Central memory CD8-positive, alpha-beta T cell (primary cell): ENCODE data around the gene CDRT4.
"Not testable (repeated sequence)": the region's sequence is repeated elsewhere in the genome, so short reads cannot be mapped to it uniquely, and the experiment has no call there.

Experiments
- ATAC-seq: fragments of 150-1000 bp; cut with Tn5 transposase; replicated peaks from 2 replicates; pipeline ENCODE4 v1.10.0; 2022; ENCODE audit warnings: mild to moderate bottlenecking, moderate FRiP score, moderate number of reproducible peaks; ENCODE audit not compliant: poor library complexity, severe bottlenecking; ENCODE audit errors: extremely low read depth
- DNase-seq, 2 donors: peaks; one replicate each; pipeline ENCODE4 v3.0.0; 2021; ENCODE audit warnings: low spot score in 2 of 2
- H3K27ac Mint-ChIP-seq: one replicate; pipeline ENCODE4 v1.8.0; 2022; ENCODE audit warnings: low read depth, mild to moderate bottlenecking, moderate library complexity, mixed read lengths
- H3K27me3 Mint-ChIP-seq: one replicate; pipeline ENCODE4 v1.8.0; 2022; ENCODE audit warnings: mixed read lengths
- H3K36me3 Mint-ChIP-seq: one replicate; pipeline ENCODE4 v1.8.0; 2022; ENCODE audit warnings: mild to moderate bottlenecking, moderate library complexity, mixed read lengths; ENCODE audit not compliant: insufficient read depth
- H3K4me1 Mint-ChIP-seq: one replicate; pipeline ENCODE4 v1.8.0; 2022; ENCODE audit warnings: mixed read lengths
- H3K4me3 Mint-ChIP-seq: one replicate; pipeline ENCODE4 v1.8.0; 2022; ENCODE audit warnings: mild to moderate bottlenecking, moderate library complexity, mixed read lengths
- H3K9me3 Mint-ChIP-seq: one replicate; pipeline ENCODE4 v1.8.0; 2022; ENCODE audit warnings: mixed read lengths

Gene CDRT4

DNA sequence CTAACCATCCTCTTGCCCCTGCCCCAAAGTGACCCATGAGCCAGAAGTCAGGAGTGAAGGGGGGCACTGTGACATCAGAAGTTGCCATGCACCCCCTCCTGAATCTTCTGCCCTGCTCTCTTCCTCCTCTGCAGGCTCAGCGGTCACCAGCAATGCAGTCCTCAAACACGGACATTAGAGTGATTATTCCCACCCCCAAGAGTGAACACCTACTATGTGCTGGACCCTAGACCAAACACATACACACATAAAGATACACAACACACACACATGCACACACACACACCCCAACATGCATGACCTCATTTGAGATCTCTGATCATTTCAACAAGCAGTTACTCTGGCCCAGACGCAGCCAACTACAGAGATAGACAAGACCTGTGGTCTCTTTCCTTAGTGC lies at the start of gene CDRT4:
Gene CDRT4, minus strand, starts transcription at position 30 of the 400 bp plus-strand sequence. CDS start 27,383 bp downstream, outside the sequence.
- Mint-ChIP-seq H3K36me3 (no peaks in the 10 kb centered on the region), H3K4me3 (no peak within 1 kb of the TSS), H3K27ac (no peak within 1 kb of the TSS), H3K4me1 (no peaks in the 10 kb centered on the region), H3K9me3 (no peaks in the 10 kb centered on the region), H3K27me3 (no peaks in the 10 kb centered on the region)
- no peak for ATAC-seq
- no peak for DNase-seq

DNA sequence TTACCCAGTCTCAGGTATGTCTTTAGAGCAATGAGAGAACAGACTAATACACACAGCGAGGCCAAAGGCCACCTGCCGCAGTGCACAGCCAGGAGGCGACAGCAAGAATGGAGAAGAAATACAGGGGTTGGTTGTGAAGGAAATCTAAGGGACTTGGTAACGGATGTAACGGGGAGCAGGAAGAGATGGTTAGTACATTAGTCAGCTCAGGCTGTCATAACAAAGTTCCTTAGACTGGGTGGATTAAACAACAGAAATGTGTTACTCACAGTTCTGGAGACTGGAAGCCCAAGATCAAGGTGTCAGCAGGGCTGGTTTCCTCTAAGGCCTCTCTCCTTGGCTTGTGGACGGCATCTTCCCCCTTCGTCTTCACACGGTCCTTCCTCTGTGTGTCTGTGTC lies 48.7 kb upstream of the CDRT4 start:
- no peak for ATAC-seq
- Mint-ChIP-seq H3K27ac (no peak overlapping the region), H3K9me3 (no peaks in the 10 kb centered on the region), H3K4me3 (no peak overlapping the region), H3K4me1 (peaks cover 6% of the 10 kb centered on the region), H3K36me3 (peaks cover 9% of the 10 kb centered on the region), H3K27me3 (no peaks in the 10 kb centered on the region)
- DNase-seq, result no peak

DNA sequence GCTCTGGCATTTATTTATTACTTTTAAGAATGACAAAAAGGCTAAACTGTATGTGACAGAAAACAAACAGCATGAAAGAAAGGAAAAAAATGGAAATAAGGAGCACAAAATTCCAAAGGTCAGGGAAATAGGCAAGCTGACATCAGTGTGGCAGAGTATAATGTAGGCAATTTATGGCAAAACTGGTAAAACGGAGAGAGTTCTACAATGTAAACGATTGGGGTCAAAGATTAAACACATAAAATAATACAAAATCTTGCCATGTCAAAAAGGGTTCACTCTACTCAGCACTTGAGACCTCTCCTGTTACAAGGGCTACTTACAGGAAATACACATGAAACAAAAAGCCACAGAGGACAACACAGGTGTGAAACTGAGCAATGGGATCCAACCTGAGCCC lies 47.0 kb upstream of the CDRT4 start:
- ATAC-seq, result no peak
- Mint-ChIP-seq H3K36me3 (peaks cover 9% of the 10 kb centered on the region), H3K27me3 (no peaks in the 10 kb centered on the region), H3K4me3 (no peak overlapping the region), H3K27ac (no peak overlapping the region), H3K4me1 (peaks cover 6% of the 10 kb centered on the region), H3K9me3 (no peaks in the 10 kb centered on the region)
- no peak for DNase-seq

DNA sequence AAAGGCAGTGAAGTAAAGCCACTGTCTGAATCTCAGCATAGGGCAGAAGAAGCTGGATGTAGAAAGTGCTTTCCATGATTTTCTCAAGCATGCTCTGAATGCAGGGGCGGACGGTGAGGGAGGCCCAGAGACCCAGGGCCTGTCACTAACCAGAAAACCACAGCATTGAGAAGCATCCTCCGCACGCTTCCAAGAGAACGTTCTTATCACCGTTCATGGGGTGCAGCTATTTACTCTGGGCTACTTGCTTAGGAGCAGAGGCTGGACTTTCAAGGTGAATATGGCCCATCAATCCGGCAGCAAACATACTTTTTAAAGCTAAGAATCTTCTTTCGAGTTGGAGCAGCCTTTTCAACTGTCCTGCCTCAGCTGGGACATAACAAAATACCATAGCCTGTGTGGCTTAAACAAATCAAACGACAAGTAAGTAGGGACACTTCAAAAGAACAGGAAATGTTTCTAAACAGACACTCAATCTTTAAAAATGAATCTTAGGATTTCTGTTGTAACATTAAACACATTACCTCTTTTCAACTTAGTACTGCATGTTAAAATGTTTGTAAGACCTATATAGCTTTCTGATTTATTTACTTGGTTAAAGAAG lies 46.5 kb upstream of the CDRT4 start:
- Mint-ChIP-seq H3K27ac (no peak overlapping the region), H3K27me3 (no peaks in the 10 kb centered on the region), H3K36me3 (peaks cover 6% of the 10 kb centered on the region), H3K4me3 (no peak overlapping the region), H3K4me1 (peaks cover 6% of the 10 kb centered on the region), H3K9me3 (no peaks in the 10 kb centered on the region)
- ATAC-seq (no peak), DNase-seq (no peak)

DNA sequence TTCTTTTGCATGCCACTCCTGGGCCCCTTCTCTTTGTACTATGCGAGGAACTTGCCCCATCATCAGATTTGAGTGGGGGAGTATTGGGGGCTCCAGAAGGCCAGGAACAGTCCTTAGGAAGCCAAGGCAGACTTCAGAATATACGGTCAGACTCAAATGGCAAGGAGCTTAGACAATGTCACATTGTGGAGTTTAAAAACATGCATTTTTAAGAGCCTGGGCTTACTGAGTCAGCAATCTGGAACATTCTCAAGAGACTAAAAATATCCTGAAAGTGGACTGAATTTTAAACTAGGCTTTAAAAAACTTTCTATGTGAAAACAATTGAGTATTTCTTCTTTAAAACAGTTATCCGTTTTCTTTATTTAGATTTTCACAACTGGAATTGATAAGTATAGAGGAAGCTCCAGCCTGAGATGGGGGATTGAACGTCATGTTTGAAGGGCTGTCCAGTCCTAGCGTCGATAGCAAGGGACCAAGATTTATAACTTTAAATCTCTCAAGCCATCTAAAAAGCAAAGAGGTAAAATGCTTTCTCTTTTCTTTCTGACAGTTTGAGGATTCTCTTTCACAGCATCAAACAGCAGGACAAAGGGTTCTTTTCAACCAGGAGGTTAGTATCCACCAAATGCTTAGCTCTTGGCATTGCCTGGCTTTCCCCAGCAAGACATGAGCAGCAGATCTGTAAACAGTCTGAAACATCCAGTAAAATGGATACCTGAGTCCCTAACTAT lies 45.8 kb upstream of the CDRT4 start:
- Mint-ChIP-seq H3K27ac (no peak overlapping the region), H3K4me1 (peaks cover 6% of the 10 kb centered on the region), H3K27me3 (no peaks in the 10 kb centered on the region), H3K36me3 (peaks cover 5% of the 10 kb centered on the region), H3K9me3 (no peaks in the 10 kb centered on the region), H3K4me3 (no peak overlapping the region)
- DNase-seq (no peak), ATAC-seq (no peak)

DNA sequence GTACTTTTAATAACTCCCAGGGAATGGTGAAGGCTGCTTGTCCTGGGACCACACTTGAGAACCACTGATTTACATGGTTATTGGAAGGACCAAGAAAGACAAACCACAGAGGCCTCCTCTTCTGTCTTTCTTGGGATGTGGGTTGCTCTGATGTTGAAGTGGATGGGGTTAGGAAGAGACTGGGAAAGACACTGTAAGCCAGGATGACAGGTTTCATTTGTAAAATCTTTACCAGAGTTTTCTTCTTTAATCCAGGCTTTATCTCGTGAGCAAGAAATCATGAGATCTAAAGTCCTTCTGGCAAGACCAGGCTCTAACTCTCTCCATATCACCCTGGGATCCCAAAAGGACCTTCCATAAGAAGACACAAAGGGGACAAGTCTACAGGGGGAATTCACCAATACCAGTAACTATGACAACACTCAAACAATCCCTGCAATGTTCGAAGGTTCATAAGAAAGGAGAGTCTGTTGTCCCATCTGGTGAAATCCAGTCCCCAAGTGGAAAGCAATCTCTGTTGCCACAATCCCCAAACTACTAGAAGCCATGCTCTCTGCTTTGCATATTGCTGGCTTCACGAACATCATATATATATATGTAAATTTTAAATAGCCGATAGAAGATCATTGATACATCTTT lies 44.8 kb upstream of the CDRT4 start:
- ATAC-seq, result no peak
- no peaks in the 10 kb centered on the region for H3K9me3 Mint-ChIP-seq
- no peak overlapping the region for H3K4me3 Mint-ChIP-seq
- DNase-seq, result no peak
- H3K4me1 Mint-ChIP-seq, result peaks cover 6% of the 10 kb centered on the region
- H3K27ac Mint-ChIP-seq, result no peak overlapping the region
- peaks cover 4% of the 10 kb centered on the region for H3K36me3 Mint-ChIP-seq
- H3K27me3 Mint-ChIP-seq, result no peaks in the 10 kb centered on the region

DNA sequence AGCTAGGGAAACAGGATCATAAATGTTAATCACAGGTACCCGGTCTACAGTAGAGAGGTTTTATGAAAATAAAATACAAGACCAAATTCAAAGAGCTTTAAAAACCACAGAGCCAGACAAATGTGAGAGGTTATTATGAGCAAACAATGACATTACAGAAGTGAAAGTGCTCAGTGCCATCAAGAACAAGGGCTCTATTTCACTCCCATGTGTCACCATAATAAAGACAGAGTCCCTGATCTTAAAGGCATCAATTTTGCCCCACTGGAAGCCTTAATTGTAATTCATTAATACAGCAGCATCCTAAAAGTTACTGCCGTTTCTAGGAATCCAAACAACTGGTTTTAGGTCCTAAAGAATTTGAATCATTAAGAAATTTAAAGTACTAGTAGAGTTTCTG lies 43.7 kb upstream of the CDRT4 start:
- H3K4me3 Mint-ChIP-seq, result no peak overlapping the region
- H3K4me1 Mint-ChIP-seq, result peaks cover 6% of the 10 kb centered on the region
- no peak for DNase-seq
- peaks cover 2% of the 10 kb centered on the region for H3K36me3 Mint-ChIP-seq
- no peaks in the 10 kb centered on the region for H3K27me3 Mint-ChIP-seq
- no peak overlapping the region for H3K27ac Mint-ChIP-seq
- ATAC-seq, result no peak
- H3K9me3 Mint-ChIP-seq, result no peaks in the 10 kb centered on the region

DNA sequence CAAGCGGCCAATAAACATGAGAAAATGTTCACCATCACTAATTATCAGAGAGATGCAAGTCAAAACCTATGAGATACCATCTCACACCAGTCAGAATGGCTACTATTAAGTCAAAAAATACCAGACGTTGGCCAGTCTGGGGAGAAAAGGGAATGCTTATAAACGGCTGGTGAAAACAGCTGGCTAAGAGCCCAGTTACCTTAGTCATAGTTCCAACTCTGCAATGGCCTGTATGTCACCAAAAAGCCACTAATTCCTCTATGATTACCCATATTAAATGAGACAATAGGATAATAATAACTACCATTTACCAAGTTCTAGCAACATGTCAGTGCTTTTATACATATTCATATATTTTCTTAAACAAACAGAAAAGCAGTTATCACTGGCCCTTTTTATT lies 42.9 kb upstream of the CDRT4 start:
- ATAC-seq (no peak), DNase-seq (no peak)
- H3K36me3 Mint-ChIP-seq, result peaks cover 2% of the 10 kb centered on the region
- H3K27me3 Mint-ChIP-seq, result no peaks in the 10 kb centered on the region
- H3K4me1 Mint-ChIP-seq, result peaks cover 6% of the 10 kb centered on the region
- H3K27ac Mint-ChIP-seq, result no peak overlapping the region
- H3K9me3 Mint-ChIP-seq, result no peaks in the 10 kb centered on the region
- no peak overlapping the region for H3K4me3 Mint-ChIP-seq

DNA sequence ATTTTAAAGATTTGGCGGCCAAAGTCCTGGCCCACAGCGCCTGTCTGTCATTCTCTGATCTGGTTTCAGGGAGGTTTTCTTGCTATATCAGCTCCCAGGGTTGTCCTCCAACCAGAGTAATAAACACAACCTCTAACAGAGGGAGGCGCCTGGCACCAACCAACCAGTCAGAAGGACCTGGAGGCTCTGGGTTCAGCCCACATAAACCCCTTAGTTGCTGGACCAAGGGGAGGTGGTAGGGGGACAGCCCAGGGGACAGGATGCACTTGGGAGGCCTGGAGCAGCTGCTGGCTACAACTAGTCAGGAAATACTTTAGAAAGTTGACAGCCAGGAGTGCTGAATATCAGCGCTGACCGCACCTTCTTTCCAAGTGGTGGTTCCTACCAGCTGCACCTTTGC lies 41.7 kb upstream of the CDRT4 start:
- DNase-seq (no peak), ATAC-seq (no peak)
- H3K4me3 Mint-ChIP-seq, result no peak overlapping the region
- peaks cover 4% of the 10 kb centered on the region for H3K36me3 Mint-ChIP-seq
- peaks cover 6% of the 10 kb centered on the region for H3K4me1 Mint-ChIP-seq
- no peak overlapping the region for H3K27ac Mint-ChIP-seq
- no peaks in the 10 kb centered on the region for H3K9me3 Mint-ChIP-seq
- no peaks in the 10 kb centered on the region for H3K27me3 Mint-ChIP-seq

DNA sequence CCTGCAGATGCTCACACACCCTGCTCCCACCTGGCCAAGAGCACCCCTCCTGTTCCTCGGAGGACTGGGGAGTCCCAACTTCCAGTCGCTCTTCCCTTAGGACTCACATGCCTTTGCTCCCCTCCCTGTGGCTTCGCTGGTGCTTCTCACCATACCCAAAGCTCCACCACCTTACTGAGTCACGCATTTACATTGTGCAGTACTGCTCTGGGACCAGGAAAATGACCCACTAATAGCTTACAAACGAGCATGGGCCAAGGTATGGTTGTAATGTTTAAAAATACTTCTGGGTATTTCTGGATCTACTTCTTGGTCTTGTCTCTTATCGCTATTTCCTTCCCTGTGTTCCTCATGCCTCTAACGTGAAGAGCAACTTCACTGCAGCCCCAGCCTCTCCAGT lies 41.0 kb upstream of the CDRT4 start:
- no peak overlapping the region for H3K27ac Mint-ChIP-seq
- DNase-seq (no peak), ATAC-seq (no peak)
- peaks cover 9% of the 10 kb centered on the region for H3K4me1 Mint-ChIP-seq
- no peak overlapping the region for H3K4me3 Mint-ChIP-seq
- peaks cover 4% of the 10 kb centered on the region for H3K36me3 Mint-ChIP-seq
- no peaks in the 10 kb centered on the region for H3K9me3 Mint-ChIP-seq
- no peaks in the 10 kb centered on the region for H3K27me3 Mint-ChIP-seq

DNA sequence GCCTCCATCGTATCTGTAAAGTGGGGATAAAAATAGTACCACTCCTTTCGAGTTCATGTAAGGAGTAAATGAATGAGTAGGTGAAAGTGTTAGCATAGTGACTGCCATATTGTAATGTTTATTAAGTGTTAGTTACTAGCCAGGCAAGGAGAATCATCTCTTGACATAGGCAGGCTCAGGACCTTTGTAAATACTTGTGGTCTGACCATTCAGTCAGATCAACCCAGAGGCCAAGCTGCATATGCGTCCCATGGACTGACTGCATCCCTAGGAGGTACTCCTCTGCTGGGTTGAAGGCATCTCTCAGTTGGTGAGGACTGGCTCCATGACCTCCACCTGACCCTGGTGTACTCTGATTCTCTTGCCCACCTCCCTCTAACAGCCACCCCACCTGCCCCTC lies 40.5 kb upstream of the CDRT4 start:
- Mint-ChIP-seq H3K4me1 (peaks cover 14% of the 10 kb centered on the region), H3K36me3 (peaks cover 4% of the 10 kb centered on the region), H3K9me3 (no peaks in the 10 kb centered on the region), H3K27ac (no peak overlapping the region), H3K27me3 (no peaks in the 10 kb centered on the region), H3K4me3 (no peak overlapping the region)
- no peak for ATAC-seq
- no peak for DNase-seq

DNA sequence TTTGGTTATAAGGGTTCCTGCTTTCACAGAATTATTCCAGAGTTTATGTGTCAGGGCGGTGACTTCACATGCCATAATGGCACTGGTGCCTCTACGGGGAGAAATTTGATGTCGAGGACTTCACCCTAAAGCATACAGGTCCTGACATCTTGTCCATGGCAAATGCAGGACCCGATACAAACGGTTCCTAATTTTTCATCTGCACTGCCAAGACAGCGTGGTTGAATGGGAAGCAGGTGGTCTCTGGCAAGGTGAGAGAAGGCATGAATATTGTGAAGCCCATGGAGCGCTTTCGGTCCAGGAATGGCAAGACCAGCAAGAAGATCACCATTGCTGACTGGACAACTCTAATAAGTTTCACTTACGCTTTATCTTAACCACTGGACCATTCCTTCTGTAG lies 39.6 kb upstream of the CDRT4 start:
- H3K9me3 Mint-ChIP-seq, result no peaks in the 10 kb centered on the region
- H3K27ac Mint-ChIP-seq, result no peak overlapping the region
- H3K27me3 Mint-ChIP-seq, result no peaks in the 10 kb centered on the region
- H3K36me3 Mint-ChIP-seq, result peaks cover 6% of the 10 kb centered on the region
- H3K4me1 Mint-ChIP-seq, result peaks cover 14% of the 10 kb centered on the region
- no peak overlapping the region for H3K4me3 Mint-ChIP-seq
- DNase-seq (no peak), ATAC-seq (no peak)

DNA sequence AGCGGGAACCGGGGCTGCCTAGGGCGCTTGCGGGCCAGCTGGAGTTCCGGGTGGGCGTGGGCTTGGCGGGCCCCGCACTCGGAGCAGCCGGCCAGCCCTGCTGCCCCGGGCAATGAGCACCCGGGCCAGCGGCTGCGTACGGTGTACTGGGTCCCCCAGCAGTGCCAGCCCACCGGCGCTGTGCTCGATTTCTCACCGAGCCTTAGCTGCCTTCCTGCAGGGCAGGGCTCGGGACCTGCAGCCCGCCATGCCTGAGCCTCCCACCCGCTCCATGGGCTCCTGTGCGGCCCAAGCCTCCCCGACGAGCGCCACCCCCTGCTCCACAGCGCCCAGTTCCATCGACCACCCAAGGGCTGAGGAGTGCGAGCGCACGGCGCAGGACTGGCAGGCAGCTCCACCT lies 38.3 kb upstream of the CDRT4 start:
- H3K27me3 Mint-ChIP-seq, H3K4me3 Mint-ChIP-seq, H3K27ac Mint-ChIP-seq, ATAC-seq, DNase-seq, H3K9me3 Mint-ChIP-seq, H3K36me3 Mint-ChIP-seq: not testable (repeated sequence)
- peaks cover 13% of the 10 kb centered on the region for H3K4me1 Mint-ChIP-seq
